Vagina (tissue), 2 donors: Measurements from ENCODE around the gene SRF. TPM values are rescaled to one million over a fixed set of nuclear protein-coding genes. Genes with fewer than 3 reads are reported as not detected.

ENCODE experiments used
- DNase-seq, 2 donors: peaks; one replicate each; pipeline ENCODE4 v3.0.0-alpha.2; 2017; ENCODE audit errors: extremely low spot score in 2 of 2
- H3K27ac ChIP-seq: fragments of 200-600 bp; sonication (generic); one replicate; pipeline ENCODE4 v1.5.1; 2019
- H3K27me3 ChIP-seq: fragments of 200-600 bp; sonication (generic); one replicate; pipeline ENCODE4 v1.5.1; 2019
- H3K36me3 ChIP-seq, 2 donors: fragments of 200-600 bp; sonication (generic); one replicate each; pipeline ENCODE4 v1.5.1; 2017 to 2019
- H3K4me1 ChIP-seq: fragments of 200-600 bp; sonication (generic); one replicate; pipeline ENCODE4 v1.5.1; 2019
- H3K4me3 ChIP-seq, 2 donors: fragments of 200-600 bp; sonication (generic); 1 replicate in 1 of 2; 2 replicates in 1 of 2; pipeline ENCODE4 v1.5.1; 2016 to 2019
- H3K9me3 ChIP-seq: fragments of 200-600 bp; sonication (generic); one replicate; pipeline ENCODE4 v1.5.1; 2019
- CTCF ChIP-seq, 3 experiments: fragments of 450-650 bp in 2 of 3; fragments of 200-600 bp in 1 of 3; sonication (generic) in 1 of 3; IDR thresholded peaks; one replicate each; pipeline ENCODE4 v1.5.1; 2017 to 2019; ENCODE audit warnings: antibody characterized with exemption in 3 of 3, mild to moderate bottlenecking in 2 of 3, moderate library complexity in 2 of 3
- POLR2A ChIP-seq, 2 donors: fragments of 450-650 bp; IDR thresholded peaks; one replicate each; pipeline ENCODE4 v1.6.1; 2017; ENCODE audit warnings: antibody characterized with exemption in 2 of 2, mild to moderate bottlenecking in 2 of 2, moderate library complexity in 2 of 2
- POLR2AphosphoS5 ChIP-seq, 2 donors: sonication (generic); formaldehyde crosslinking; IDR thresholded peaks; one replicate each; pipeline ENCODE4 v1.9.0; 2017; ENCODE audit warnings: antibody characterized with exemption in 2 of 2, mild to moderate bottlenecking in 2 of 2, low read depth in 1 of 2; ENCODE audit not compliant: insufficient read depth in 1 of 2
- intact Hi-C: fragments of 100-400 bp; cut with DNase I; formaldehyde crosslinking; loops from one replicate; pipeline ENCODE4 v1.15.1; 2023
- total RNA-seq: library from RNA; depleted of rRNA; stranded (reverse); fragments of >200 nt; gene quantifications from one replicate; pipeline ENCODE4 v1.2.3, GENCODE V29; 2016

SRF gene
- total RNA-seq, 1 donor from 2014 or later = 28.2 TPM

- Histone ChIP-seq H3K9me3 (no peaks in the 10 kb centered on the region), H3K4me1 (peaks cover 45% of the 10 kb centered on the region), H3K36me3 (peaks cover 0 to 44% of the 10 kb centered on the region in 2 donors), H3K4me3 (no peak overlapping the region), H3K27me3 (no peaks in the 10 kb centered on the region), H3K27ac (no peak overlapping the region)
- intact Hi-C loops = no loop called here
- no peak for DNase-seq
- TF ChIP-seq POLR2A (IDR thresholded peaks at IDR 0.05) (no peak), POLR2AphosphoS5 (IDR thresholded peaks at IDR 0.05; ENCODE audit: insufficient read depth in 1 of 2, low read depth in 1 of 2) (no peak), CTCF (IDR thresholded peaks at IDR 0.05) (no peak)
These were observed 7.1 kb downstream of the SRF start for GRCh38 chr6:43178150-43178549.

- Histone ChIP-seq H3K27me3 (no peaks in the 10 kb centered on the region), H3K27ac (no peak overlapping the region), H3K4me1 (peaks cover 39% of the 10 kb centered on the region), H3K9me3 (no peaks in the 10 kb centered on the region), H3K4me3 (no peak overlapping the region), H3K36me3 (peaks cover 0 to 44% of the 10 kb centered on the region in 2 donors)
- peak in 1 of 2 donors; percentile 81 for DNase-seq
- intact Hi-C loops = no loop called here
- TF ChIP-seq CTCF (IDR thresholded peaks at IDR 0.05) (no peak), POLR2AphosphoS5 (IDR thresholded peaks at IDR 0.05; ENCODE audit: insufficient read depth in 1 of 2, low read depth in 1 of 2) (no peak), POLR2A (IDR thresholded peaks at IDR 0.05) (no peak)
These were observed 8.1 kb downstream of the SRF start for GRCh38 chr6:43178951-43179830.

GRCh38 chr6:43180058-43180457 is 9.0 kb downstream of the SRF start:
- H3K27ac ChIP-seq = no peak overlapping the region
- DNase-seq = no peak
- no peaks in the 10 kb centered on the region for H3K9me3 ChIP-seq
- peaks cover 34% of the 10 kb centered on the region for H3K4me1 ChIP-seq
- peaks cover 0 to 44% of the 10 kb centered on the region in 2 donors for H3K36me3 ChIP-seq
- TF ChIP-seq POLR2AphosphoS5 (IDR thresholded peaks at IDR 0.05; ENCODE audit: insufficient read depth in 1 of 2, low read depth in 1 of 2) (no peak), POLR2A (IDR thresholded peaks at IDR 0.05) (no peak), CTCF (IDR thresholded peaks at IDR 0.05) (no peak)
- intact Hi-C loops = no loop called here
- H3K27me3 ChIP-seq = no peaks in the 10 kb centered on the region
- no peak overlapping the region for H3K4me3 ChIP-seq

- Histone ChIP-seq H3K27ac (peak overlapping the region; percentile 75), H3K4me3 (no peak overlapping the region), H3K27me3 (no peaks in the 10 kb centered on the region), H3K4me1 (peaks cover 25% of the 10 kb centered on the region), H3K36me3 (peaks cover 0 to 40% of the 10 kb centered on the region in 2 donors), H3K9me3 (no peaks in the 10 kb centered on the region)
- intact Hi-C loops = no loop called here
- no peak for DNase-seq
- TF ChIP-seq POLR2AphosphoS5 (IDR thresholded peaks at IDR 0.05; ENCODE audit: insufficient read depth in 1 of 2, low read depth in 1 of 2) = no peak
These were observed 9.9 kb downstream of the SRF start for GRCh38 chr6:43180985-43181384.

- intact Hi-C loops = no loop called here
- Histone ChIP-seq H3K27me3 (no peaks in the 10 kb centered on the region), H3K9me3 (no peaks in the 10 kb centered on the region), H3K4me1 (peaks cover 24% of the 10 kb centered on the region), H3K36me3 (peaks cover 0 to 37% of the 10 kb centered on the region in 2 donors), H3K27ac (peak overlapping the region; percentile 75), H3K4me3 (peak overlapping the region; percentile 76 to 91)
- no peak for DNase-seq
- TF ChIP-seq CTCF (IDR thresholded peaks at IDR 0.05) = no peak
These were observed 10.5 kb downstream of the SRF start for GRCh38 chr6:43181621-43181941.
